OCI-LY1 (cell line): Measurements from ENCODE around the gene KLHL4.

Experiments
- H2AFZ ChIP-seq: fragments of 200-600 bp; sonication (generic), shearing (Covaris generic); 2 replicates; pipeline ENCODE4 v1.6.0; 2014; ENCODE audit warnings: antibody characterized with exemption, mild to moderate bottlenecking, low read length
- H3F3A ChIP-seq: fragments of 200-600 bp; sonication (generic), shearing (Covaris generic); 2 replicates; pipeline ENCODE4 v1.6.0; 2014; ENCODE audit warnings: mild to moderate bottlenecking, antibody characterized with exemption, low read length, moderate library complexity; ENCODE audit not compliant: insufficient read depth
- H3K27ac ChIP-seq: fragments of 200-600 bp; sonication (generic); 2 replicates; pipeline ENCODE4 v1.5.1; 2014; ENCODE audit warnings: low read length, mixed run types, mild to moderate bottlenecking, low read depth; ENCODE audit not compliant: poor library complexity, severe bottlenecking
- H3K27me3 ChIP-seq: fragments of 200-600 bp; sonication (generic); 2 replicates; pipeline ENCODE4 v1.6.0; 2014; ENCODE audit warnings: antibody characterized with exemption, mild to moderate bottlenecking, low read length, moderate library complexity; ENCODE audit not compliant: insufficient read depth
- H3K36me3 ChIP-seq: fragments of 200-600 bp; sonication (generic); 2 replicates; pipeline ENCODE4 v1.6.1; 2014; ENCODE audit warnings: mild to moderate bottlenecking, antibody characterized with exemption, low read length, moderate library complexity, mixed read lengths; ENCODE audit not compliant: insufficient read depth
- H3K4me1 ChIP-seq: fragments of 200-600 bp; sonication (generic); 2 replicates; pipeline ENCODE4 v1.5.1; 2014; ENCODE audit warnings: mild to moderate bottlenecking, low read length, moderate library complexity; ENCODE audit not compliant: insufficient read depth, severe bottlenecking
- H3K4me2 ChIP-seq: fragments of 200-600 bp; sonication (generic), shearing (Covaris generic); 2 replicates; pipeline ENCODE4 v1.6.1; 2014; ENCODE audit warnings: low read length
- H3K4me3 ChIP-seq: fragments of 200-600 bp; sonication (generic); 2 replicates; pipeline ENCODE4 v1.5.1; 2014; ENCODE audit warnings: low read length, low read depth, mild to moderate bottlenecking, mixed read lengths; ENCODE audit not compliant: poor library complexity, severe bottlenecking
- H3K79me2 ChIP-seq: fragments of 200-600 bp; shearing (Covaris generic); 2 replicates; pipeline ENCODE4 v1.6.1; 2016; ENCODE audit warnings: mixed run types, low read length, mixed read lengths; ENCODE audit not compliant: insufficient read depth
- H3K9ac ChIP-seq: fragments of 200-600 bp; sonication (generic), shearing (Covaris generic); 2 replicates; pipeline ENCODE4 v1.6.1; 2014; ENCODE audit warnings: mild to moderate bottlenecking, low read length, mixed read lengths
- H3K9me2 ChIP-seq: fragments of 200-600 bp; sonication (generic), shearing (Covaris generic); 2 replicates; pipeline ENCODE4 v1.6.1; 2014; ENCODE audit warnings: low read depth, mild to moderate bottlenecking, low read length, mixed read lengths
- H3K9me3 ChIP-seq: fragments of 200-600 bp; shearing (Covaris generic); 2 replicates; pipeline ENCODE4 v1.6.1; 2014; ENCODE audit warnings: low read length, mixed read lengths
- H4K20me1 ChIP-seq: fragments of 200-600 bp; sonication (generic), shearing (Covaris generic); 2 replicates; pipeline ENCODE4 v1.6.0; 2016; ENCODE audit warnings: mild to moderate bottlenecking, low read length; ENCODE audit not compliant: insufficient read depth
- EZH2 ChIP-seq: fragments of 200-600 bp; sonication (generic), shearing (Covaris generic); IDR thresholded peaks from 2 replicates; pipeline ENCODE4 v1.8.0; 2017; ENCODE audit warnings: borderline replicate concordance, mixed run types, mild to moderate bottlenecking, antibody characterized with exemption, low read length, moderate library complexity, mixed read lengths
- TF ChIP-seq, protein P1 (sequence below): fragments of 200-600 bp; sonication (generic), shearing (Covaris generic); IDR thresholded peaks from 2 replicates; pipeline ENCODE4 v1.5.1; 2017; ENCODE audit warnings: mild to moderate bottlenecking, antibody characterized with exemption, low read length, moderate library complexity, mixed read lengths

KLHL4 gene

DNA sequence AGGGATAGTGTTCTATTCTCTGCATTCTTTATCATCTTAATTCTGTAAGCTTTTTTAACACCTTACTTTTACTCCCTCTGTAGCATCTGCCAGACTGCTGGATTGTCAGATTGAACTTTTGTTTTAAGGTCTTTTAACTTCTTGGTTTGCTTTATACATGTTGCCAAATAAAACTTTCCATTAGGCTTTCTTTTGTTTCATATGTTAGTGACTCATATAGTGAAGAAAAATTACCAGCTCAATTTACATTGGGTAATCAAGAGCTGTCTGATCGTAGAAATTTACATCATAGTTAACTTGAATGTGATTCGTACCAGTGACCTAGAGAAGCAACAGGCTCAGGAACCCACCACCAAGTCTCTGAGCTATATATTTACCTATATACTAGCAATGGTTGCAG, 28.5 kb upstream of the KLHL4 start:
- Histone ChIP-seq H3K27ac (no peak overlapping the region), H3K36me3 (no peaks in the 10 kb centered on the region), H3K9me3 (no peaks in the 10 kb centered on the region), H4K20me1 (no peaks in the 10 kb centered on the region), H3K9ac (no peak overlapping the region), H3K9me2 (no peaks in the 10 kb centered on the region), H3K27me3 (no peaks in the 10 kb centered on the region), H3F3A (no peaks in the 10 kb centered on the region), H2AFZ (no peak overlapping the region), H3K4me2 (no peak overlapping the region), H3K4me1 (no peaks in the 10 kb centered on the region), H3K79me2 (no peaks in the 10 kb centered on the region), H3K4me3 (no peak overlapping the region)
- TF ChIP-seq, protein P1, sequence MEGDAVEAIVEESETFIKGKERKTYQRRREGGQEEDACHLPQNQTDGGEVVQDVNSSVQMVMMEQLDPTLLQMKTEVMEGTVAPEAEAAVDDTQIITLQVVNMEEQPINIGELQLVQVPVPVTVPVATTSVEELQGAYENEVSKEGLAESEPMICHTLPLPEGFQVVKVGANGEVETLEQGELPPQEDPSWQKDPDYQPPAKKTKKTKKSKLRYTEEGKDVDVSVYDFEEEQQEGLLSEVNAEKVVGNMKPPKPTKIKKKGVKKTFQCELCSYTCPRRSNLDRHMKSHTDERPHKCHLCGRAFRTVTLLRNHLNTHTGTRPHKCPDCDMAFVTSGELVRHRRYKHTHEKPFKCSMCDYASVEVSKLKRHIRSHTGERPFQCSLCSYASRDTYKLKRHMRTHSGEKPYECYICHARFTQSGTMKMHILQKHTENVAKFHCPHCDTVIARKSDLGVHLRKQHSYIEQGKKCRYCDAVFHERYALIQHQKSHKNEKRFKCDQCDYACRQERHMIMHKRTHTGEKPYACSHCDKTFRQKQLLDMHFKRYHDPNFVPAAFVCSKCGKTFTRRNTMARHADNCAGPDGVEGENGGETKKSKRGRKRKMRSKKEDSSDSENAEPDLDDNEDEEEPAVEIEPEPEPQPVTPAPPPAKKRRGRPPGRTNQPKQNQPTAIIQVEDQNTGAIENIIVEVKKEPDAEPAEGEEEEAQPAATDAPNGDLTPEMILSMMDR: no peak
- no peak for TF ChIP-seq EZH2

DNA sequence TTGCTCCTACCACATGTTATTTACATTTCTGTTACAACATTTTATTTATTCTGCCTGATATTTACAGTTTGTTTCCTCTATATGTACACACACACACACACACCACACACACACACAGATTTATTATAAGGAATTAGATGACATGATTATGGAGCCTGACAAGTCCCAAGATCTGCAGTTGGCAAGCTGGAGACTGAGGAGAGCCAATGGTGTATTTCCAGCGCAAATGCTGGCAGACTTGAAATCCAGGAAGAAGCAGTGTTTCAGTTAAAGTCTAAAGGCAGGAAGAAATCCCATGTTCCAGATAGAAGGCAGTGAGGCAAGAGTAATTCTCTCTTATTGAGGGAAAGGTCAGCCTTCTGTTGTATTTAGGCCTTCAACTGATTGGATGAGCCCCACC, 1.8 kb upstream of the KLHL4 start:
- H2AFZ ChIP-seq: no peak overlapping the region
- H4K20me1 ChIP-seq: no peaks in the 10 kb centered on the region
- no peak for TF ChIP-seq EZH2
- TF ChIP-seq, protein P1: no peak
- H3K9me2 ChIP-seq: no peaks in the 10 kb centered on the region
- H3K4me2 ChIP-seq: no peak overlapping the region
- H3K9me3 ChIP-seq: no peaks in the 10 kb centered on the region
- no peak overlapping the region for H3K27ac ChIP-seq
- H3K27me3 ChIP-seq: no peaks in the 10 kb centered on the region
- H3K9ac ChIP-seq: no peak overlapping the region
- no peaks in the 10 kb centered on the region for H3K4me1 ChIP-seq
- no peaks in the 10 kb centered on the region for H3F3A ChIP-seq
- H3K36me3 ChIP-seq: no peaks in the 10 kb centered on the region
- H3K4me3 ChIP-seq: no peak overlapping the region
- no peaks in the 10 kb centered on the region for H3K79me2 ChIP-seq

DNA sequence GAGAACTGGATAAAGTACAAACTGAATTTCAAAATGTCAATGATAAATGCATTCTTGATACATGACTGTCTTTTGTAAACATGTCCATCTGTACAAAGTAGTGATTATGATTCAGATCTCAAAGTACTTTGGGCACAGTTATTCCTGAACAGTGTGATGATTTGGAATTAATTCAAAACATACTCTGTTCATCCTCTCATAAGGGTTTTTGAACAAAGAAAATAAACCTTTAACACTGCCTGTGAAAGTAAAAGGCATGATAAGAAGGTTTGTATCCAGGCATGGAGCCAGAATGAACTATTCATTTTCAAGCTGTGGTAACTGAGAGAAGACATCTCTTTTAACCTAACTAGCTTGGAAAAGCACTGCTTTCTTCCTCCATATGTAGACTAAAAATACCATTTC, 883 bp upstream of the KLHL4 start:
- no peak overlapping the region for H3K27ac ChIP-seq
- no peaks in the 10 kb centered on the region for H3K27me3 ChIP-seq
- no peaks in the 10 kb centered on the region for H3K4me1 ChIP-seq
- no peak overlapping the region for H3K4me2 ChIP-seq
- TF ChIP-seq, protein P1: no peak
- no peak for TF ChIP-seq EZH2
- no peaks in the 10 kb centered on the region for H3F3A ChIP-seq
- H3K9me3 ChIP-seq: no peaks in the 10 kb centered on the region
- no peak overlapping the region for H3K9ac ChIP-seq
- H3K4me3 ChIP-seq: no peak overlapping the region
- H4K20me1 ChIP-seq: no peaks in the 10 kb centered on the region
- no peaks in the 10 kb centered on the region for H3K79me2 ChIP-seq
- no peaks in the 10 kb centered on the region for H3K9me2 ChIP-seq
- H2AFZ ChIP-seq: no peak overlapping the region
- no peaks in the 10 kb centered on the region for H3K36me3 ChIP-seq
